Measurements from ENCODE around the gene SCLT1.
A peak's percentile ranks its signal among the peaks of the same experiment; 100 is the strongest.

- TF ChIP-seq ZNF18 (CRISPR knock-in tag; IDR thresholded peaks at IDR 0.05; ENCODE audit: insufficient replicate concordance) (no peak), RFX1 (IDR thresholded peaks at IDR 0.05) (no peak), ZBTB38 (CRISPR knock-in tag; IDR thresholded peaks at IDR 0.05) (no peak), NR2C2 (CRISPR knock-in tag; IDR thresholded peaks at IDR 0.05; ENCODE audit: borderline replicate concordance) (peak; percentile 16; the same call in 1 of the 2 replicates), POLR2A (IDR thresholded peaks at IDR 0.05; ENCODE audit: insufficient read depth in 1 of 2, low read depth in 2 of 2, low read length in 2 of 2) (no peak), ZSCAN29 (CRISPR knock-in tag; conservative IDR thresholded peaks at IDR 0.05) (no peak), CTCF (CRISPR knock-in tag; IDR thresholded peaks at IDR 0.05) (no peak), TP53 (CRISPR knock-in tag; conservative IDR thresholded peaks at IDR 0.05) (no peak), ZFX (CRISPR knock-in tag; IDR thresholded peaks at IDR 0.05; ENCODE audit: low read depth) (no peak)
Observed at GRCh38 chr4:128958194-128958593, 135.1 kb downstream of the SCLT1 start.

All from HepG2 (cell line).